ENCODE results near the gene FXYD7.
"Not testable (repeated sequence)": the region's sequence is repeated elsewhere in the genome, so short reads cannot be mapped to it uniquely, and the experiment has no call there.

Gene FXYD7

DNA sequence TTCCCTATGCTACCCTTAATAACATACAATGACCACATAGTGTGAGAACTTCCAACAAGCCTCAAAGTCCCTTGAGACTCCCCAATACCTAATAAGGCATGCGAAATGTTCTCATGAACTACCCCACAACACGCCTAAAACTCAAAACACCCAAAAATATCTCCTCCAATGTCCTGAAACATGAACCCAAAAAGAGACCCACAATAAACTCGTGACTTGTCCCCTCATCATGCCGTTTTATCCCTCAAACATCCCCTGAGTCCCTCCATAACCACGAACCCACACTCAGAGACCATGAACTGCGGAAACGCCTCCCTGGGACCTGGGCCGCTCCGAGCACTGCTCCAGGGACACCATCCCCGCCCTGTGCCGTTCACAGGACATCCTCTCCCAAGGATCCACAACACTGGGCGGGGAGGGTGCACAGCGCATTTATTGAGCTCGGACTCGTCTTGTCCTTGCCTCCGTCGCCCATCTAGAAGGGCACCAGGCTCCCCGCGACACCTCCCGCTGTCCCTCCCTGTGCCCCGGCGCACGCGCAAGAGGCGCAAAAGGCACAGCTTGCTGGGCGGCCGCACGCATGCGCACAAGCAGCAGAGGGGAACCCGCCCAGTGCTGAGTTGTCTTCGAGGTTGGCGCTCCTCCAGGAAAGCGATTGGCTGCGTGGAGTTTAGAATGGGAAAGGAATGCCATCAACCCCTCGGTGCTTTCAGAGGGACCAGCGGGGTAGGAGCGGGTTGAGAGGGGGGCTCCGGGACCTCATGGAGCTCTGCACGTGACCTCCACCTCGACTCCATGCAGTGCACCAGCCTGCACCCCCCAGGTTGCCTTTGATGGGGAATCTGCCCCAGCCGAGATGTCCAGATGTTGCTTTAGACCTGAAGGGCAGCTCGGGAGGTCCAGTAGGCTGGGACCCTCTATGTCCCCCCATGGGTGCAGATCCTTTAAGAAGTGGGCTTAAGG lies 18.7 kb upstream of the FXYD7 start:
- DNase-seq, result peak; percentile 89 to 99 (median 96)
- intact Hi-C loops (cut with DNase I), result no loop called here

- intact Hi-C loops (cut with DNase I), result no loop called here
- peak in 1 of 42 donors; percentile 21 for DNase-seq
These were observed 17.8 kb upstream of the FXYD7 start for GRCh38 chr19:35125270-35125717.

- intact Hi-C loops (cut with DNase I), result no loop called here
- no peak for DNase-seq
These were observed 17.1 kb upstream of the FXYD7 start for GRCh38 chr19:35125749-35126623.

DNA sequence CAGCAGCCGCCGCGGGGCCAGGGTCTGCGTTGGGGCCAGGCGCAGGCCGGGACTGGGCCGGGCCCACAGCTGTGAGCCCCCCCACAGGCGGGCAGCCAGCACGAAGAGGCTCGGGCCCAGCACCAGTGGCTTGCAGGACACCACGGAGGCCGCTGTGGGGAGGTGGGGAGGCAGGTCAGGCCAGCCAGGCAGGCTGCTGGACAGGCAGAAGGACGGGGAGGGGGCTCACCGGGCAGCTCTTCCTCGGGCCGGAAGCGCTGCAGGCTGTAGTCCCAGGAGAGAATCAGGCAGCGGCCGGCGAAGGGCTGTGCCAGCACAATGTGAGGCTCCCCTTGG lies 16.5 kb upstream of the FXYD7 start:
- peak in 40 of 42 donors; percentile 38 to 94 (median 74) for DNase-seq
- intact Hi-C loops (cut with DNase I), result no loop called here

DNA sequence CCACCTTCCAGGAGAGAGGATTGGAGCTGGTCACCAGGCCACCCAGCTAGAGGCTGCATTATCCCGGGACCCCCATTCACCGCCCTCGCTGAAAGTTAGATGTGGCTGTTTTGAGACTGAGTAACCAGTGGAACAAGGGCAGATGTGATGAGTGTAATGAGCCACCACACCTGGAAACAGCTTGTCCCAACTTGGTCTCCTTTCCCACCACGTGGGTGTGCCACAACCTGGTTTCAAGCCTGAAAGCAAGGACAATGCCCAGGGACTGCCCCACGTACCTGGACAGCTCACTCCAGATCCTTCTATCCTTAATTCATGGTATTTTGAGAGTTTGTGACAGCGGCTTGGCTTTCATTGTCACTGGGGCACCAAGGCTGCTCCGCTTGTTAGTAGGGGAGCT lies 15.2 kb upstream of the FXYD7 start:
- intact Hi-C loops (cut with DNase I), result no loop called here
- no peak for DNase-seq

GRCh38 chr19:35128398-35129057 lies 14.5 kb upstream of the FXYD7 start:
- no peak for DNase-seq
- intact Hi-C loops (cut with DNase I), result no loop called here

- intact Hi-C loops (cut with DNase I); DNase-seq: not testable (repeated sequence)
These were observed 13.3 kb upstream of the FXYD7 start for GRCh38 chr19:35129724-35130274.

GRCh38 chr19:35130761-35131720 lies 12.0 kb upstream of the FXYD7 start:
- intact Hi-C loops (cut with DNase I), result no loop called here
- DNase-seq, result no peak

GRCh38 chr19:35132254-35132653 lies 10.8 kb upstream of the FXYD7 start:
- intact Hi-C loops (cut with DNase I), result no loop called here
- DNase-seq, result no peak

GRCh38 chr19:35133826-35134225 lies 9.2 kb upstream of the FXYD7 start:
- DNase-seq, result peak in 6 of 42 donors; percentile 24 to 51 (median 41)
- intact Hi-C loops (cut with DNase I), result no loop called here

- peak in 3 of 42 donors; percentile 23 to 43 (median 25) for DNase-seq
- intact Hi-C loops (cut with DNase I), result loop anchor here (5.0 kb wide), 1 partner anchor 67 kb away; no protein-coding TSS in a partner anchor
These were observed 8.3 kb upstream of the FXYD7 start, which contains the start of gene LGI4 for GRCh38 chr19:35134601-35135242. LGI4 (minus strand) TSS chr19:35135059; CDS start chr19:35134680, 379 bp downstream.

DNA sequence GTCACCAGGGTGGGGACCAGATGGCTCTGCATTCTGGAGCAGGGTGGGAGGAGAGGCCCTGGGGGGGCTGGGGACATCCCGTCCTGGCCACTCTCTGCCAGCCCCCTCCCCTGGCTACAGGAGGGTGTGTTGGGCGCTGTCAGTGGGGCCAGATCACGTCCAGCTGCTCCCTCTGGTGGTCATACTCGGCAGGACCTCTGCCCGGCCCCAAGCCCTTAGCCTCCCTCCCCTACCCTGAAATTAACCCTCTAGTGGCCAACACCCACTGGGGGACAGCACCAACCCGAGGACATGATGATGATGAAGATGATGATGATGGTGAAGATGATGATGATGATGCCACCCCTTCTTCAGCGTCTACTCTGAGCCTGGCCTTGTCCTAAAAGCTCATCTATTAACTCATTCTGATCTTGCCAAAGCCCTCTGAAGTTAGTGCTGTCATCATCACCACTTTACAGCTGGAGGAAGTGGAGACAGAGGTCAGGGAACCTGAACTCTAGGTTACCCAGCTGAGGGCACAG lies 7.6 kb upstream of the FXYD7 start:
- peak in 41 of 42 donors; percentile 70 to 94 (median 85) for DNase-seq
- intact Hi-C loops (cut with DNase I), result loop anchor here (5.0 kb wide), 1 partner anchor 68 kb away; no protein-coding TSS in a partner anchor

GRCh38 chr19:35136231-35136630 lies 6.8 kb upstream of the FXYD7 start:
- DNase-seq, result no peak
- intact Hi-C loops (cut with DNase I), result loop anchor here (5.0 kb wide), 1 partner anchor 69 kb away; no protein-coding TSS in a partner anchor

DNA sequence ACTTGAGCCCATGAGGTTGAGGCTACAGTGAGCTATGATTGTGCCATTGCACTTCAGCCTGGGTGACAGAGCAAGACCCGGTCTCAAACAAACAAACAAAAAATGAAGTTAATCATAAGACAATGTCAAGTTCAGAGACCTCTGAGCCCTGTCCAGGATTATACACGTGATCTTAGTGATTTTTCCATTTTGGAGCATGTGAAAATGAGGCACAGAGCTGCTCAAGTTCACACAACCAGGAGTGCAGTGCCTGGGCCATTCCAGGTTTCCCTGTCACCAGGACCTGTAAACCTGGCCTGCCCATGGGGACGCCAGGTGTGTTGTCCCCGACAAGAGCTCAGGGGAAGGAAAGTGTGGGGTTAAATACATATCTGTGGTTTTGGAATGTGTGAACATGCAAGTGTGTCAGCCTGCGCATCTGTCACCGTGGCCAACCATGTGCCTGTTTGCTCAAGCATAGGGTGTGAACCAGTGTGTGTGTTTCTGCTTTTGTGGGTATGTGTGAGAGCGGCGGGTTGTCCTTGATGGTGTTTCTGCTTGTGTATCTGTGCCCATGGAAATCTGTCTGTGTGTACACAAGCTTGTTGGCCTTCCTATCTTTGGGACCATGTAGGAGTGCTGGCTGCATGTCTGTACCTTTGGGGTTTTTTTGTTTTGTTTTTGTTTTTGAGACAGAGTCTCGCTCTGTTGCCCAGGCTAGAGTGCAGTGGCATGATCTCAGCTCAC lies 5.9 kb upstream of the FXYD7 start:
- no peak for DNase-seq
- intact Hi-C loops (cut with DNase I), result loop anchor here (5.0 kb wide), 1 partner anchor 70 kb away; no protein-coding TSS in a partner anchor

DNA sequence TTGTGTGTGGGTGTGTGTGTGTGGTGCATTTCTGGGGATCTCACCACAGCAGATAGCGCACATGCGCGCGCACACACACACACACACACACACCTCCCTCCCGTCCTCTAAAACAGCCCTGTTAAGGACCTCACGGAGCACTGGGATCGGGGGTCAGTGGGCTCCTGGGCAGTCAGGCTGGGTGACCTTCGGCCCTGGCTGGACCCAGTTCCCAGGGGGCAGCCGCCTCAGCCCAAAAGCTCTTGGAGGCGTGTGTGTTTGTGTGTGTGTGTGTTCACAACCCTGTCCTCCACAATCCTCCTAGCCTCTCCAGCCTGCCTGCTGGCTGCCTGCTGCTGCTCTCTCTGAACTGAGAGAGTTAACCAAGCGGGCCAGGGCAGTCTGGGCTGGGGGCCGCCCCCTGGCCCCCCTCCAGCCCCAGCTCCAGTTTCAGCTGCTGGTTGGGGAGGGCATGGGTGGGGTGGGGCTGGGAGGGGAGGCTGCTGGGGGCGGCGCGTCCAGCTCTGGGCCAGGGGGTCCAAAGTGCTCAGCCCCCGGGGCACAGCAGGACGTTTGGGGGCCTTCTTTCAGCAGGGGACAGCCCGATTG lies 4.7 kb upstream of the FXYD7 start, which contains the start of gene FXYD1:
Gene FXYD1, plus strand, starts transcription at position 520 of the 588 bp plus-strand sequence. CDS start 1,256 bp downstream, outside the sequence.
- DNase-seq, result peak in 4 of 42 donors; percentile 21 to 55 (median 30)
- intact Hi-C loops (cut with DNase I), result loop anchor here (5.0 kb wide), 1 partner anchor 71 kb away; no protein-coding TSS in a partner anchor
